Trophoblast cell (in vitro differentiated cells and primary cell): ENCODE results near the gene C4orf51.
"Not testable (repeated sequence)": the region's sequence is repeated elsewhere in the genome, so short reads cannot be mapped to it uniquely, and the experiment has no call there.

Experiments
- DNase-seq, 2 donors: peaks; one replicate each; pipeline ENCODE4 v3.0.0-alpha.2; 2016
- H2AFZ ChIP-seq: 2 replicates; pipeline ENCODE4 v1.6.1; 2013; ENCODE audit warnings: low read length, moderate library complexity, mild to moderate bottlenecking; ENCODE audit not compliant: insufficient read depth, poor library complexity
- H2AK5ac ChIP-seq: 2 replicates; pipeline ENCODE4 v1.6.1; 2013; ENCODE audit warnings: mild to moderate bottlenecking, low read length
- H2BK120ac ChIP-seq: 2 replicates; pipeline ENCODE4 v1.6.1; 2013; ENCODE audit warnings: low read length, mild to moderate bottlenecking, moderate library complexity; ENCODE audit not compliant: insufficient read depth, poor library complexity
- H2BK12ac ChIP-seq: 2 replicates; pipeline ENCODE4 v1.6.1; 2013; ENCODE audit warnings: mild to moderate bottlenecking, low read length, moderate library complexity
- H2BK5ac ChIP-seq: 2 replicates; pipeline ENCODE4 v1.6.1; 2013; ENCODE audit warnings: low read length, low read depth, moderate library complexity, mild to moderate bottlenecking; ENCODE audit not compliant: poor library complexity
- H3K14ac ChIP-seq: 2 replicates; pipeline ENCODE4 v1.6.1; 2013; ENCODE audit warnings: mild to moderate bottlenecking, low read length
- H3K18ac ChIP-seq: 2 replicates; pipeline ENCODE4 v1.6.1; 2013; ENCODE audit warnings: mild to moderate bottlenecking, low read length
- H3K23ac ChIP-seq: 2 replicates; pipeline ENCODE4 v1.6.1; 2013; ENCODE audit warnings: low read length
- H3K27ac ChIP-seq: 2 replicates; pipeline ENCODE4 v1.5.1; 2013; ENCODE audit warnings: low read depth, mild to moderate bottlenecking, inconsistent platforms, low read length, moderate library complexity
- H3K27me3 ChIP-seq: 2 replicates; pipeline ENCODE4 v1.6.1; 2013; ENCODE audit warnings: inconsistent platforms, mild to moderate bottlenecking, low read length, moderate library complexity; ENCODE audit not compliant: insufficient read depth
- H3K36me3 ChIP-seq, 2 experiments: 1 replicate in 1 of 2; 2 replicates in 1 of 2; pipeline ENCODE4 v1.6.1; 2013; ENCODE audit warnings: low read length in 2 of 2, mild to moderate bottlenecking in 2 of 2, moderate library complexity in 1 of 2; ENCODE audit not compliant: insufficient read depth in 2 of 2, control insufficient read depth in 1 of 2
- H3K4ac ChIP-seq: 2 replicates; pipeline ENCODE4 v1.6.1; 2013; ENCODE audit warnings: low read depth, mild to moderate bottlenecking, low read length, moderate library complexity
- H3K4me1 ChIP-seq, 2 experiments: 1 replicate in 1 of 2; 2 replicates in 1 of 2; pipeline ENCODE4 v1.6.1; 2013; ENCODE audit warnings: low read length in 2 of 2, mild to moderate bottlenecking in 2 of 2, moderate library complexity in 1 of 2; ENCODE audit not compliant: insufficient read depth in 2 of 2, control insufficient read depth in 1 of 2
- H3K4me2 ChIP-seq: 2 replicates; pipeline ENCODE4 v1.6.1; 2013; ENCODE audit warnings: inconsistent platforms, mild to moderate bottlenecking, low read length, moderate library complexity
- H3K4me3 ChIP-seq: 2 replicates; pipeline ENCODE4 v1.5.1; 2013; ENCODE audit warnings: mild to moderate bottlenecking, low read depth, low read length, inconsistent platforms
- H3K79me1 ChIP-seq: one replicate; pipeline ENCODE4 v1.6.1; 2013; ENCODE audit warnings: low read length
- H3K79me2 ChIP-seq: 2 replicates; pipeline ENCODE4 v1.6.1; 2013; ENCODE audit warnings: low read length, mild to moderate bottlenecking; ENCODE audit not compliant: control insufficient read depth, insufficient read depth, poor library complexity
- H3K9ac ChIP-seq: 2 replicates; pipeline ENCODE4 v1.6.1; 2013; ENCODE audit warnings: mild to moderate bottlenecking, low read length
- H3K9me3 ChIP-seq: 2 replicates; pipeline ENCODE4 v1.6.1; 2013; ENCODE audit warnings: low read depth, mild to moderate bottlenecking, control low read depth, inconsistent platforms, low read length; ENCODE audit not compliant: insufficient read depth
- H4K12ac ChIP-seq: 2 replicates; pipeline ENCODE4 v1.6.1; 2013; ENCODE audit warnings: low read depth, mild to moderate bottlenecking, low read length, moderate library complexity
- H4K8ac ChIP-seq: 2 replicates; pipeline ENCODE4 v1.6.1; 2013; ENCODE audit warnings: low read depth, mild to moderate bottlenecking, low read length, moderate library complexity
- H4K91ac ChIP-seq: one replicate; pipeline ENCODE4 v1.6.1; 2013; ENCODE audit warnings: low read depth, mild to moderate bottlenecking, low read length, moderate library complexity
- WGBS: extraction: QIAGEN DNeasy Blood & Tissue Kit; methylation state at CpG from one replicate; pipeline ENCODE4 v1.1.7; 2013; ENCODE audit warnings: missing lambda C conversion rate; ENCODE audit not compliant: insufficient read length, insufficient coverage; ENCODE audit errors: extremely low coverage; 5-methylcytosine and 5-hydroxymethylcytosine counted together

Gene C4orf51

DNA sequence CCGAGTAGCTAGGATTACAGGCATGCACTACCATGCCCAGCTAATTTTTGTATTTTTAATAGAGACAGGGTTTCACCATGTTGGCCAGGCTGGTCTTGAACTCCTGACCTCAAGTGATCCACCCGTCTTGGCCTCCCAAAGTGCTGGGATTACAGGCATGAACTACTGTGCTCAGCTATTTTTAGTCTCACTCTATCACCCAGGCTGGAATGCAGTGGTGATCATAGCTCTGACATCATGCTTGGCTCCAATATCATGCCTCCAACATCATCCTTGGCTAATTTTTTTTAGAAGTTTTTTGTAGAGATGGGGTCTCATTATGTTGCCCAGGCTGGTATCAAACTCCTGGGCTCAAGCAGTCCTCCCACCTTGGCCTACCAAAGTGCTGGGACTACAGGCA, 39.7 kb upstream of the C4orf51 start:
- WGBS, result no CpG with 5 or more reads among the region's 2 CpGs
- not testable (repeated sequence) for H4K12ac ChIP-seq, H3K79me1 ChIP-seq, H3K27ac ChIP-seq, H2BK5ac ChIP-seq, H3K23ac ChIP-seq, H4K91ac ChIP-seq, H3K9ac ChIP-seq, H2BK12ac ChIP-seq, H3K27me3 ChIP-seq, H3K18ac ChIP-seq, H2AK5ac ChIP-seq, H3K79me2 ChIP-seq, H3K4ac ChIP-seq, H3K4me2 ChIP-seq, H3K9me3 ChIP-seq, H3K14ac ChIP-seq, H3K4me1 ChIP-seq, H3K4me3 ChIP-seq, H2BK120ac ChIP-seq, H2AFZ ChIP-seq, H4K8ac ChIP-seq, H3K36me3 ChIP-seq
- DNase-seq, result peak in 1 of 2 donors; percentile 44

DNA sequence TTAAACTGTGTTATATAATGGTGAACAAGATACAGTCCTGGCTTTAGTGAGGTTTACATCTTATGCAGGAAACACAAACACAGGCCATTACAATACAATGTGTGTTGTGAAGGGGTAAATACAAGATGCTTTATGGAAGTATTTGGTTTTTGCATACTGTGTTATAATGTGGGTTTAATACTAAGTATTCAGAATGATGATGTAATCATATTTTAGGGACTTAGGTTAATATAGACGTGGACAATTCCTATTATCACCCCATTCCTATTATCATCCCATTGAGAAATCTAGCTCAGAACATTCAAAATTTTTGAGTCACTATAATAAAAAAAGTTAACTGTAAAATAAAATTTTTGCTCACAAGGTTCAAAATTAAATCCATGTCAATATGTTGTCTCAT, 36.7 kb upstream of the C4orf51 start:
- Histone ChIP-seq H2BK120ac (no peak overlapping the region), H2BK5ac (no peak overlapping the region), H3K4ac (no peak overlapping the region), H3K9ac (no peak overlapping the region), H3K36me3 (no peaks in the 10 kb centered on the region), H3K23ac (no peak overlapping the region), H3K4me3 (no peak overlapping the region), H3K4me2 (no peak overlapping the region), H2AK5ac (no peak overlapping the region), H4K91ac (no peak overlapping the region), H3K14ac (no peak overlapping the region), H3K4me1 (no peaks in the 10 kb centered on the region), H3K79me2 (no peaks in the 10 kb centered on the region), H3K79me1 (peaks cover 1% of the 10 kb centered on the region), H3K27me3 (no peaks in the 10 kb centered on the region), H3K27ac (no peak overlapping the region), H2AFZ (no peak overlapping the region), H3K9me3 (no peaks in the 10 kb centered on the region), H2BK12ac (no peak overlapping the region), H3K18ac (no peak overlapping the region), H4K8ac (no peak overlapping the region), H4K12ac (no peak overlapping the region)
- DNase-seq, result no peak
- WGBS, result no CpG with 5 or more reads among the region's 1 CpG

DNA sequence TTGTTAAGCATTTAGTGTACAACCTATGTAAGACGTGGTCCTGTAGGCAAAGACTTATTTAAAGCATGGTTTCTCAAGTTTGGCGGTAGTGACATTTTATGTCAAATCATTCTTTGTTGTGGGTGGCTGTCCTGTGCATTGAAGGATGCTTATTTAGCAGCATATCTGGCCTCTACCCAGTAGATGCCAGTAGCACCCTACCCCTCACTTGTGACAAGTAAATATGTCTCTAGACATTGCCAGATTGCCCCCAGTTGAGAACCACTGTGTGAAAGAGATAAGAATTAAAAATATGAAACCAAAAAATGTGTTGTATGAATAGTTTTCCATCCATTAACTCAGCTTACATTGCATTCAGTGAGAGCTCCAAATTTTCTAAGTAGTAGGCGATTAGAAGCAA, 35.2 kb upstream of the C4orf51 start:
- H3K14ac ChIP-seq, result no peak overlapping the region

DNA sequence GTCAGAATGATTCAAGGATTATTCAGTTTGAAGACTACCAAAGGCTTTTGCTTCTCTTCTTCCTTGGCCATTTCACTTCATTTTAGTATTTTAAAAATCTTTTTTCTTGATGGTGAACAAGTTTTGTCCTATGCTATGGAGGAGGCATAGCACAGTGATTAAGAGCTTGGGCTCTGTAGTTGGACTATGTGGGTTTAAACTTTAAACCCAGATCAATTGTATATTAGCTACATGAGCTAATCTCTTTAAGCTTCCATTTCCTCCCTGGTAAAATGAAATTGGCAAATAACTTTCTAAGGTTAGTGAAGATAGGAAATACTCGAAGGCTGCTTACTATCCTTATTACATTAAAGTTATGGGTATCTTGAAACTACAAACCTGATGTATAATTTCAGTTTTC, 23.8 kb upstream of the C4orf51 start:
- WGBS, result no CpG with 5 or more reads among the region's 1 CpG
- no peak overlapping the region for H2BK5ac ChIP-seq
- no peak overlapping the region for H4K91ac ChIP-seq
- H4K12ac ChIP-seq, result no peak overlapping the region
- no peaks in the 10 kb centered on the region for H3K4me1 ChIP-seq
- H3K23ac ChIP-seq, result no peak overlapping the region
- DNase-seq, result no peak
- no peak overlapping the region for H2BK120ac ChIP-seq
- H3K9ac ChIP-seq, result no peak overlapping the region
- H3K27me3 ChIP-seq, result no peaks in the 10 kb centered on the region
- H3K79me1 ChIP-seq, result peaks cover 2% of the 10 kb centered on the region
- no peak overlapping the region for H3K4ac ChIP-seq
- no peak overlapping the region for H2BK12ac ChIP-seq
- H3K4me2 ChIP-seq, result no peak overlapping the region
- no peak overlapping the region for H4K8ac ChIP-seq
- H3K79me2 ChIP-seq, result no peaks in the 10 kb centered on the region
- no peak overlapping the region for H3K14ac ChIP-seq
- no peaks in the 10 kb centered on the region for H3K36me3 ChIP-seq
- no peak overlapping the region for H2AFZ ChIP-seq
- no peak overlapping the region for H2AK5ac ChIP-seq
- H3K9me3 ChIP-seq, result no peaks in the 10 kb centered on the region
- H3K27ac ChIP-seq, result no peak overlapping the region
- H3K4me3 ChIP-seq, result no peak overlapping the region
- no peak overlapping the region for H3K18ac ChIP-seq

More for the DNA sequence above, 35.2 kb upstream of the C4orf51 start:
- no CpG with 5 or more reads among the region's 3 CpGs for WGBS
- H4K12ac ChIP-seq, result no peak overlapping the region
- no peak overlapping the region for H3K23ac ChIP-seq
- H3K4me2 ChIP-seq, result no peak overlapping the region
- H2BK120ac ChIP-seq, result no peak overlapping the region
- no peak overlapping the region for H3K9ac ChIP-seq
- no peak overlapping the region for H4K91ac ChIP-seq
- H2BK5ac ChIP-seq, result no peak overlapping the region
- H3K79me1 ChIP-seq, result peaks cover 1% of the 10 kb centered on the region
- H3K27ac ChIP-seq, result no peak overlapping the region
- no peak overlapping the region for H3K4me3 ChIP-seq
- H3K36me3 ChIP-seq, result no peaks in the 10 kb centered on the region
- H2BK12ac ChIP-seq, result no peak overlapping the region
- H3K9me3 ChIP-seq, result no peaks in the 10 kb centered on the region
- H2AFZ ChIP-seq, result no peak overlapping the region
- H3K27me3 ChIP-seq, result no peaks in the 10 kb centered on the region
- no peak overlapping the region for H2AK5ac ChIP-seq
- DNase-seq, result no peak
- H3K4ac ChIP-seq, result no peak overlapping the region
- H4K8ac ChIP-seq, result no peak overlapping the region
- H3K18ac ChIP-seq, result no peak overlapping the region
- no peaks in the 10 kb centered on the region for H3K79me2 ChIP-seq
- H3K4me1 ChIP-seq, result peaks cover 0 to 1% of the 10 kb centered on the region in 2 experiments
